IMR-90 (cell line): ENCODE data around the gene PRRX1. TPM values are rescaled to one million over a fixed set of nuclear protein-coding genes. Genes with fewer than 3 reads are reported as not detected.

Source experiments
- ATAC-seq: fragments of 200-7000 bp; cut with Tn5 transposase; 2 replicates; pipeline ENCODE4 v1.9.1; 2020; ENCODE audit warnings: low read depth, mild to moderate bottlenecking, moderate library complexity
- BruUV-seq: library from RNA; stranded (reverse); fragments of 400-500 nt; replicated peaks from 2 replicates; lab custom pipeline; 2021; lab: Mats Ljungman, UMichigan
- CTCF ChIA-PET: fragments of 300-600 bp; formaldehyde crosslinking; extraction: SDS; loops from one replicate; lab custom pipeline; 2021; ENCODE audit warnings: antibody characterized with exemption; lab: Yijun Ruan, JAX
- POLR2A ChIA-PET: fragments of 300-600 bp; sonication (Branson Sonifier 250); formaldehyde crosslinking; loops from one replicate; lab custom pipeline; 2022; ENCODE audit warnings: antibody characterized with exemption; ENCODE audit not compliant: unreplicated experiment; lab: Charles Lee
- DNase-seq: peaks from one replicate; pipeline ENCODE4 v3.0.0; 2013
- H2AFZ ChIP-seq: replicated peaks from 2 replicates; pipeline ENCODE3; 2013; ENCODE audit warnings: low read length, mild to moderate bottlenecking; ENCODE audit not compliant: poor library complexity
- H2AK5ac ChIP-seq: 2 replicates; pipeline ENCODE4 v1.6.1; 2013; ENCODE audit warnings: low read depth, low read length, inconsistent platforms
- H2AK9ac ChIP-seq: replicated peaks from 2 replicates; pipeline ENCODE3; 2013; ENCODE audit warnings: mild to moderate bottlenecking, low read depth, low read length, moderate library complexity; ENCODE audit not compliant: poor library complexity
- H2BK120ac ChIP-seq: 2 replicates; pipeline ENCODE4 v1.6.1; 2013; ENCODE audit warnings: low read depth, low read length, inconsistent platforms
- H2BK15ac ChIP-seq: 3 replicates; pipeline ENCODE4 v1.6.1; 2013; ENCODE audit warnings: low read depth, low read length, inconsistent platforms
- H2BK20ac ChIP-seq: 2 replicates; pipeline ENCODE4 v1.6.1; 2013; ENCODE audit warnings: low read depth, mild to moderate bottlenecking, inconsistent platforms, low read length, moderate library complexity
- H2BK5ac ChIP-seq: 2 replicates; pipeline ENCODE4 v1.6.1; 2013; ENCODE audit warnings: mild to moderate bottlenecking, low read depth, low read length, inconsistent platforms; ENCODE audit not compliant: poor library complexity, severe bottlenecking
- H3K14ac ChIP-seq: replicated peaks from 2 replicates; pipeline ENCODE4 v1.6.1; 2013; ENCODE audit warnings: low read depth, low read length, inconsistent platforms
- H3K18ac ChIP-seq: 2 replicates; pipeline ENCODE4 v1.6.1; 2013; ENCODE audit warnings: low read depth, low read length, control low read depth
- H3K23ac ChIP-seq: 2 replicates; pipeline ENCODE4 v1.6.1; 2013; ENCODE audit warnings: low read depth, low read length, inconsistent platforms
- H3K27ac ChIP-seq: 2 replicates; pipeline ENCODE4 v1.5.1; 2013; ENCODE audit warnings: mild to moderate bottlenecking, control low read depth, low read length; ENCODE audit not compliant: insufficient read depth
- H3K27me3 ChIP-seq: 2 replicates; pipeline ENCODE4 v1.6.1; 2013; ENCODE audit warnings: low read length; ENCODE audit not compliant: control insufficient read depth, insufficient read depth
- H3K36me3 ChIP-seq: 2 replicates; pipeline ENCODE4 v1.6.1; 2013; ENCODE audit warnings: low read length, mixed read lengths; ENCODE audit not compliant: control insufficient read depth, insufficient read depth
- H3K4ac ChIP-seq: 2 replicates; pipeline ENCODE4 v1.6.1; 2013; ENCODE audit warnings: low read depth, low read length, inconsistent platforms
- H3K4me1 ChIP-seq: 2 replicates; pipeline ENCODE4 v1.6.1; 2013; ENCODE audit warnings: low read length, mixed read lengths; ENCODE audit not compliant: control insufficient read depth, insufficient read depth
- H3K4me2 ChIP-seq: 2 replicates; pipeline ENCODE4 v1.6.1; 2013; ENCODE audit warnings: low read depth, mild to moderate bottlenecking, control low read depth, low read length, moderate library complexity
- H3K4me3 ChIP-seq: 2 replicates; pipeline ENCODE4 v1.5.1; 2013; ENCODE audit warnings: low read depth, mild to moderate bottlenecking, control low read depth, low read length, moderate library complexity; ENCODE audit not compliant: insufficient read depth
- H3K56ac ChIP-seq: 2 replicates; pipeline ENCODE4 v1.6.1; 2013; ENCODE audit warnings: low read length, inconsistent platforms; ENCODE audit not compliant: insufficient read depth; ENCODE audit errors: extremely low read depth
- H3K79me1 ChIP-seq, 2 experiments: 2 replicates each; pipeline ENCODE4 v1.6.1; 2013; ENCODE audit warnings: low read length in 2 of 2, inconsistent platforms in 1 of 2, low read depth in 1 of 2
- H3K9ac ChIP-seq: 2 replicates; pipeline ENCODE4 v1.6.1; 2013; ENCODE audit warnings: low read depth, low read length, control low read depth
- H3K9me1 ChIP-seq: 2 replicates; pipeline ENCODE4 v1.6.1; 2013; ENCODE audit warnings: low read length, inconsistent platforms; ENCODE audit not compliant: insufficient read depth
- H3K9me3 ChIP-seq: 2 replicates; pipeline ENCODE4 v1.6.1; 2013; ENCODE audit warnings: low read length; ENCODE audit not compliant: control insufficient read depth, insufficient read depth
- H4K20me1 ChIP-seq: 2 replicates; pipeline ENCODE4 v1.6.1; 2013; ENCODE audit warnings: low read length, inconsistent platforms; ENCODE audit not compliant: insufficient read depth
- H4K5ac ChIP-seq: 2 replicates; pipeline ENCODE4 v1.6.1; 2013; ENCODE audit warnings: mild to moderate bottlenecking, low read depth, low read length, control low read depth
- H4K8ac ChIP-seq, 2 experiments: 2 replicates each; pipeline ENCODE4 v1.6.1; 2013; ENCODE audit warnings: low read depth in 2 of 2, low read length in 2 of 2, control low read depth in 1 of 2, inconsistent platforms in 1 of 2
- H4K91ac ChIP-seq: 2 replicates; pipeline ENCODE4 v1.6.1; 2013; ENCODE audit warnings: low read depth, low read length, inconsistent platforms; ENCODE audit not compliant: insufficient read depth
- ELK1 ChIP-seq: fragments of 150-350 bp; IDR thresholded peaks from 2 replicates; pipeline ENCODE4 v1.6.1; 2016; ENCODE audit warnings: low read depth, mild to moderate bottlenecking, low read length, moderate library complexity, borderline replicate concordance
- MXI1 ChIP-seq: IDR thresholded peaks from 2 replicates; pipeline ENCODE4 v1.6.1; 2012; ENCODE audit warnings: low read depth, mild to moderate bottlenecking, low read length, moderate library complexity, borderline replicate concordance
- RFX5 ChIP-seq: IDR thresholded peaks from 2 replicates; pipeline ENCODE4 v1.8.0; 2012; ENCODE audit warnings: low read depth, mild to moderate bottlenecking, low read length, moderate library complexity
- whole genome bisulfite sequencing, 2 experiments: methylation state at CpG; one replicate each; pipeline versions ENCODE4 v1.1.5 to v1.1.7; 2013; ENCODE audit warnings: missing lambda C conversion rate in 2 of 2; ENCODE audit not compliant: insufficient read length in 1 of 2; ENCODE audit errors: extremely low coverage in 2 of 2; 5-methylcytosine and 5-hydroxymethylcytosine counted together
- dilution Hi-C: fragments of 300-500 bp; cut with HindIII; formaldehyde crosslinking; loops from one replicate; pipeline ENCODE4 v1.14.3; 2018; ENCODE audit warnings: low sequenced_read_pairs; ENCODE audit not compliant: unreplicated experiment
- in situ Hi-C: fragments of 300-500 bp; cut with MboI; formaldehyde crosslinking; loops from 3 replicates; pipeline ENCODE4 v1.14.3; 2019; ENCODE audit warnings: low sequenced_read_pairs, inconsistent platforms, mixed read lengths
- intact Hi-C: fragments of 100-400 bp; cut with micrococcal nuclease; formaldehyde crosslinking; loops from 2 replicates; pipeline ENCODE4 v1.10.0; 2022
- polyA plus RNA-seq, 3 experiments: library from polyadenylated mRNA; depleted of rRNA; stranded (reverse); fragments of >200 nt; gene quantifications; 2 replicates each; pipeline ENCODE4 v1.2.3, GENCODE V29; 2012; ENCODE audit warnings: low replicate concordance in 1 of 3
- total RNA-seq: library from RNA; depleted of rRNA; stranded (reverse); fragments of >200 nt; gene quantifications from 2 replicates; pipeline ENCODE4 v1.2.3, GENCODE V29; 2012

Gene PRRX1
- total and polyA plus RNA-seq, 2 of the 4 experiments (the other 2 are of a cell fraction), result 50.0 to 65.4 TPM

GRCh38 chr1:170768929-170769328, 105.0 kb downstream of the PRRX1 start:
- BruUV-seq, result no TSS peak
- in situ Hi-C loops, result loop anchor here (25.0 kb wide), 1 partner anchor 832 kb away; no protein-coding TSS in a partner anchor
- no peak overlapping the region for H3K23ac ChIP-seq
- no peak overlapping the region for H2BK120ac ChIP-seq
- H3K56ac ChIP-seq, result no peak overlapping the region
- H3K14ac ChIP-seq, result no peak overlapping the region
- H3K36me3 ChIP-seq, result no peaks in the 10 kb centered on the region
- H3K18ac ChIP-seq, result no peak overlapping the region
- no peaks in the 10 kb centered on the region for H3K79me1 ChIP-seq
- H3K4me1 ChIP-seq, result no peaks in the 10 kb centered on the region
- ChIA-PET POLR2A (no interaction called here), CTCF (no interaction called here)
- DNase-seq, result peak; percentile 4
- H2AK9ac ChIP-seq, result no peak overlapping the region
- H3K4ac ChIP-seq, result no peak overlapping the region
- no peaks in the 10 kb centered on the region for H3K9me1 ChIP-seq
- no peak overlapping the region for H4K8ac ChIP-seq
- H2AFZ ChIP-seq, result no peak overlapping the region
- TF ChIP-seq ELK1 (no peak), RFX5 (no peak), MXI1 (no peak)
- no peak overlapping the region for H3K4me2 ChIP-seq
- no peaks in the 10 kb centered on the region for H3K27me3 ChIP-seq
- H4K5ac ChIP-seq, result no peak overlapping the region
- H3K9me3 ChIP-seq, result no peaks in the 10 kb centered on the region
- H2BK5ac ChIP-seq, result no peak overlapping the region
- ATAC-seq, result no peak
- H4K91ac ChIP-seq, result no peak overlapping the region
- dilution Hi-C loops, result no loop called here
- no CpG with 5 or more reads among the region's 1 CpG for WGBS, 2 experiments
- H3K27ac ChIP-seq, result no peak overlapping the region
- intact Hi-C loops, result no loop called here
- H2BK15ac ChIP-seq, result no peak overlapping the region
- H3K9ac ChIP-seq, result no peak overlapping the region
- H4K20me1 ChIP-seq, result no peaks in the 10 kb centered on the region
- H3K4me3 ChIP-seq, result no peak overlapping the region
- H2AK5ac ChIP-seq, result no peak overlapping the region
- H2BK20ac ChIP-seq, result no peak overlapping the region
